Measurements from ENCODE around the gene LRRC56. TPM values are rescaled to one million over a fixed set of nuclear protein-coding genes. Genes with fewer than 3 reads are reported as not detected.

LRRC56 gene
- total RNA-seq, 2 experiments from 2014 or later, result 0.96 to 0.98 TPM

GRCh38 chr11:558503-558902 is 21.2 kb downstream of the LRRC56 start:
- peaks cover 2% of the 10 kb centered on the region for H3K27me3 Mint-ChIP-seq
- ATAC-seq, result no peak
- POLR2A ChIA-PET, result no interaction called here
- CTCF ChIA-PET, result interaction anchor here (0.8 kb wide), 1 partner anchor 64 kb away, joined by 4 read pairs; no protein-coding TSS in a partner anchor
- no peaks in the 10 kb centered on the region for H3K36me3 Mint-ChIP-seq (ENCODE audit: low read depth)
- intact Hi-C loops (cut with DNase I, micrococcal nuclease), result loop anchor here in 1 of 2 experiments (5.0 kb wide), 1 partner anchor 69 kb away; the partner anchor contains the start of gene SCT
- DNase-seq, result no peak
- H3K27ac Mint-ChIP-seq, result no peak overlapping the region
- H3K4me1 Mint-ChIP-seq, result peaks cover 8% of the 10 kb centered on the region
- H3K9me3 Mint-ChIP-seq (ENCODE audit: low read depth), result no peaks in the 10 kb centered on the region
- H3K4me3 Mint-ChIP-seq, result no peak overlapping the region

GRCh38 chr11:559020-559620 is 21.8 kb downstream of the LRRC56 start:
- ChIA-PET POLR2A (interaction anchor here (0.6 kb wide), 1 partner anchor 247 kb away, joined by 3 read pairs; no protein-coding TSS in a partner anchor), CTCF (interaction anchor here (0.6 to 1.6 kb wide), 5 partner anchors 16 to 706 kb away, joined by 3 to 7 read pairs (median 4); no protein-coding TSS in a partner anchor)
- intact Hi-C loops (cut with DNase I, micrococcal nuclease), result loop anchor here in 1 of 2 experiments (5.0 kb wide), 1 partner anchor 68 kb away; the partner anchor contains the start of gene SCT
- ATAC-seq, result no peak
- no peak overlapping the region for H3K27ac Mint-ChIP-seq
- peaks cover 1% of the 10 kb centered on the region for H3K36me3 Mint-ChIP-seq (ENCODE audit: low read depth)
- DNase-seq, result peak; percentile 18
- H3K4me1 Mint-ChIP-seq, result peaks cover 8% of the 10 kb centered on the region
- H3K4me3 Mint-ChIP-seq, result no peak overlapping the region
- H3K27me3 Mint-ChIP-seq, result peaks cover 2% of the 10 kb centered on the region
- H3K9me3 Mint-ChIP-seq (ENCODE audit: low read depth), result no peaks in the 10 kb centered on the region

- peaks cover 8% of the 10 kb centered on the region for H3K4me1 Mint-ChIP-seq
- no peaks in the 10 kb centered on the region for H3K9me3 Mint-ChIP-seq (ENCODE audit: low read depth)
- H3K27me3 Mint-ChIP-seq, result peaks cover 2% of the 10 kb centered on the region
- POLR2A ChIA-PET, result interaction anchor here (0.6 kb wide), 1 partner anchor 247 kb away, joined by 3 read pairs; no protein-coding TSS in a partner anchor
- intact Hi-C loops (cut with DNase I, micrococcal nuclease), result loop anchor here (1.0 to 5.0 kb wide), 8 partner anchors 8 to 135 kb away; partner anchors contain the start of genes PHRF1 (in 2 of the 2), DEAF1 (in 1 of the 2), HRAS (in 1 of the 2) and RNH1 (in 1 of the 2)
- no peak for ATAC-seq
- peak overlapping the region; percentile 85 for H3K4me3 Mint-ChIP-seq
- peaks cover 1% of the 10 kb centered on the region for H3K36me3 Mint-ChIP-seq (ENCODE audit: low read depth)
- peak overlapping the region; percentile 72 for H3K27ac Mint-ChIP-seq
- peak; percentile 33 for DNase-seq
- CTCF ChIA-PET, result interaction anchor here (1.0 to 1.6 kb wide), 4 partner anchors 16 to 188 kb away, joined by 3 to 7 read pairs (median 4); partner anchors contain the start of gene TALDO1
Observed at GRCh38 chr11:559712-560304, 22.5 kb downstream of the LRRC56 start.

- Mint-ChIP-seq H3K27me3 (peaks cover 2% of the 10 kb centered on the region), H3K4me1 (peaks cover 8% of the 10 kb centered on the region), H3K9me3 (ENCODE audit: low read depth) (no peaks in the 10 kb centered on the region), H3K36me3 (ENCODE audit: low read depth) (peaks cover 1% of the 10 kb centered on the region), H3K27ac (peak within 1 kb of the TSS; percentile 72), H3K4me3 (peak within 1 kb of the TSS; percentile 85)
- ChIA-PET CTCF (interaction anchor here (1.0 to 1.6 kb wide), 4 partner anchors 15 to 187 kb away, joined by 3 to 7 read pairs (median 4); partner anchors contain the start of gene TALDO1), POLR2A (no interaction called here)
- intact Hi-C loops (cut with DNase I, micrococcal nuclease), result loop anchor here (1.0 to 2.0 kb wide), 7 partner anchors 8 to 135 kb away; partner anchors contain the start of genes PHRF1 (in 2 of the 2), DEAF1 (in 1 of the 2), HRAS (in 1 of the 2) and RNH1 (in 1 of the 2)
- peak; percentile 97 for DNase-seq
- ATAC-seq, result peak; percentile 93
Observed at GRCh38 chr11:560305-561147, 23.2 kb downstream of the LRRC56 start, which contains the start of the genes LMNTD2 and RASSF7. Gene LMNTD2 (minus strand): TSS chr11:560738. CDS start chr11:560716, 22 bp downstream. Gene RASSF7 (plus strand): TSS chr11:560970. CDS start chr11:561769, 799 bp downstream.

GRCh38 chr11:561148-562003 is 24.0 kb downstream of the LRRC56 start:
- peak overlapping the region; percentile 17 for H3K27ac Mint-ChIP-seq
- peak overlapping the region; percentile 85 for H3K4me3 Mint-ChIP-seq
- peaks cover 2% of the 10 kb centered on the region for H3K27me3 Mint-ChIP-seq
- H3K4me1 Mint-ChIP-seq, result peaks cover 8% of the 10 kb centered on the region
- H3K9me3 Mint-ChIP-seq (ENCODE audit: low read depth), result no peaks in the 10 kb centered on the region
- ATAC-seq, result peak; percentile 24
- intact Hi-C loops (cut with DNase I, micrococcal nuclease), result loop anchor here in 1 of 2 experiments (2.0 kb wide), 1 partner anchor 15 kb away; the partner anchor contains the start of gene PHRF1
- POLR2A ChIA-PET, result no interaction called here
- DNase-seq, result peak; percentile 50
- CTCF ChIA-PET, result interaction anchor here (1.0 kb wide), 1 partner anchor 186 kb away, joined by 3 read pairs; the partner anchor contains the start of gene TALDO1
- peaks cover 1% of the 10 kb centered on the region for H3K36me3 Mint-ChIP-seq (ENCODE audit: low read depth)

- ChIA-PET CTCF (no interaction called here), POLR2A (no interaction called here)
- peaks cover 7% of the 10 kb centered on the region for H3K36me3 Mint-ChIP-seq (ENCODE audit: low read depth)
- peak overlapping the region; percentile 85 for H3K4me3 Mint-ChIP-seq
- no peaks in the 10 kb centered on the region for H3K9me3 Mint-ChIP-seq (ENCODE audit: low read depth)
- no peak overlapping the region for H3K27ac Mint-ChIP-seq
- ATAC-seq, result no peak
- peaks cover 8% of the 10 kb centered on the region for H3K4me1 Mint-ChIP-seq
- H3K27me3 Mint-ChIP-seq, result no peaks in the 10 kb centered on the region
- intact Hi-C loops (cut with DNase I, micrococcal nuclease), result no loop called here
- peak; percentile 6 for DNase-seq
Observed at GRCh38 chr11:562046-562645, 24.8 kb downstream of the LRRC56 start.

GRCh38 chr11:563066-563811 is 25.9 kb downstream of the LRRC56 start:
- DNase-seq (peak; percentile 15), ATAC-seq (no peak)
- Mint-ChIP-seq H3K27me3 (no peaks in the 10 kb centered on the region), H3K4me1 (peaks cover 8% of the 10 kb centered on the region), H3K4me3 (no peak overlapping the region), H3K36me3 (ENCODE audit: low read depth) (peaks cover 13% of the 10 kb centered on the region), H3K9me3 (ENCODE audit: low read depth) (no peaks in the 10 kb centered on the region), H3K27ac (no peak overlapping the region)
- intact Hi-C loops (cut with DNase I, micrococcal nuclease), result no loop called here
- ChIA-PET POLR2A (no interaction called here), CTCF (interaction anchor here (0.9 kb wide), 1 partner anchor 27 kb away, joined by 3 read pairs; no protein-coding TSS in a partner anchor)

- Mint-ChIP-seq H3K27ac (no peak overlapping the region), H3K27me3 (no peaks in the 10 kb centered on the region), H3K9me3 (ENCODE audit: low read depth) (no peaks in the 10 kb centered on the region), H3K4me3 (no peak overlapping the region), H3K4me1 (peaks cover 8% of the 10 kb centered on the region), H3K36me3 (ENCODE audit: low read depth) (peaks cover 13% of the 10 kb centered on the region)
- intact Hi-C loops (cut with DNase I, micrococcal nuclease), result no loop called here
- ATAC-seq (no peak), DNase-seq (peak; percentile 16)
- CTCF ChIA-PET, result no interaction called here
- POLR2A ChIA-PET, result interaction anchor here (0.9 kb wide), 1 partner anchor 15 kb away, joined by 3 read pairs; no protein-coding TSS in a partner anchor
Observed at GRCh38 chr11:563812-564578, 26.7 kb downstream of the LRRC56 start.

- ChIA-PET POLR2A (no interaction called here), CTCF (interaction anchor here (0.6 to 2.0 kb wide), 4 partner anchors 12 to 195 kb away, joined by 3 to 5 read pairs (median 4); no protein-coding TSS in a partner anchor)
- Mint-ChIP-seq H3K4me3 (no peak overlapping the region), H3K9me3 (ENCODE audit: low read depth) (no peaks in the 10 kb centered on the region), H3K4me1 (peaks cover 3% of the 10 kb centered on the region), H3K27ac (no peak overlapping the region), H3K27me3 (no peaks in the 10 kb centered on the region), H3K36me3 (ENCODE audit: low read depth) (peaks cover 13% of the 10 kb centered on the region)
- DNase-seq, result peak; percentile 16
- ATAC-seq, result no peak
- intact Hi-C loops (cut with DNase I, micrococcal nuclease), result no loop called here
Observed at GRCh38 chr11:565921-566509, 28.7 kb downstream of the LRRC56 start.

Measured in activated CD4-positive, alpha-beta T cell treated with anti-CD3 and anti-CD28 coated beads for 36 hours (primary cell).